Measurements from ENCODE around the gene GLIPR2.

Gene GLIPR2

GRCh38 chr9:36187414-36187813 lies 50.9 kb downstream of the GLIPR2 start:
- POLR2A ChIA-PET = interaction anchor here (0.8 to 1.5 kb wide), 3 partner anchors 11 to 87 kb away, joined by 3 to 4 read pairs (median 3); no protein-coding TSS in a partner anchor
- H3K4me3 ChIP-seq (ENCODE audit: low read depth, low read length) = no peak overlapping the region
- DNase-seq (ENCODE audit: low read depth, low spot score) = peak; percentile 83
- no peak for TF ChIP-seq CTCF (IDR thresholded peaks at IDR 0.05; ENCODE audit: insufficient read depth, low read length, missing control alignments)
- CTCF ChIA-PET = interaction anchor here (0.7 to 2.6 kb wide), 4 partner anchors 21 to 231 kb away, joined by 3 to 11 read pairs (median 4); no protein-coding TSS in a partner anchor

- no peak for DNase-seq (ENCODE audit: low read depth, low spot score)
- no peak for TF ChIP-seq CTCF (IDR thresholded peaks at IDR 0.05; ENCODE audit: insufficient read depth, low read length, missing control alignments)
- ChIA-PET POLR2A (no interaction called here), CTCF (interaction anchor here (1.4 to 4.2 kb wide), 6 partner anchors 11 to 232 kb away, joined by 5 to 24 read pairs (median 14); partner anchors contain the start of gene CCIN)
- H3K4me3 ChIP-seq (ENCODE audit: low read depth, low read length) = no peak overlapping the region
Measured at GRCh38 chr9:36188212-36188611, 51.7 kb downstream of the GLIPR2 start.

GRCh38 chr9:36189976-36190375 lies 53.4 kb downstream of the GLIPR2 start:
- DNase-seq (ENCODE audit: low read depth, low spot score) = no peak
- CTCF ChIA-PET = interaction anchor here (0.6 to 5.6 kb wide), 29 partner anchors 9 to 245 kb away, joined by 3 to 35 read pairs (median 4); partner anchors contain the start of genes CCIN and GLIPR2
- POLR2A ChIA-PET = interaction anchor here (0.6 to 1.5 kb wide), 15 partner anchors 8 to 441 kb away, joined by 3 to 12 read pairs (median 5); partner anchors contain the start of genes GBA2, RECK and RGP1
- TF ChIP-seq CTCF (IDR thresholded peaks at IDR 0.05; ENCODE audit: insufficient read depth, low read length, missing control alignments) = no peak
- peak overlapping the region; percentile 68 for H3K4me3 ChIP-seq (ENCODE audit: low read depth, low read length)

- POLR2A ChIA-PET = interaction anchor here (0.6 to 1.5 kb wide), 18 partner anchors 8 to 441 kb away, joined by 3 to 12 read pairs (median 4); partner anchors contain the start of genes CCIN, GBA2, RECK and RGP1
- H3K4me3 ChIP-seq (ENCODE audit: low read depth, low read length) = peak within 1 kb of the TSS; percentile 68
- TF ChIP-seq CTCF (IDR thresholded peaks at IDR 0.05; ENCODE audit: insufficient read depth, low read length, missing control alignments) = peak; percentile 33
- peak; percentile 91 for DNase-seq (ENCODE audit: low read depth, low spot score)
- CTCF ChIA-PET = interaction anchor here (0.8 to 5.6 kb wide), 27 partner anchors 8 to 246 kb away, joined by 3 to 35 read pairs (median 6); partner anchors contain the start of genes CCIN and GLIPR2
Measured at GRCh38 chr9:36190388-36191289, 54.1 kb downstream of the GLIPR2 start, which contains the start of gene CLTA. Gene CLTA, plus strand, starts transcription at chr9:36190921. Its CDS starts 136 bp downstream, at chr9:36191057.

- CTCF ChIA-PET = interaction anchor here (1.1 to 5.6 kb wide), 18 partner anchors 8 to 246 kb away, joined by 3 to 35 read pairs (median 6); no protein-coding TSS in a partner anchor
- no peak for TF ChIP-seq CTCF (IDR thresholded peaks at IDR 0.05; ENCODE audit: insufficient read depth, low read length, missing control alignments)
- POLR2A ChIA-PET = interaction anchor here (0.7 to 1.5 kb wide), 7 partner anchors 30 to 235 kb away, joined by 3 to 12 read pairs (median 3); no protein-coding TSS in a partner anchor
- no peak for DNase-seq (ENCODE audit: low read depth, low spot score)
- H3K4me3 ChIP-seq (ENCODE audit: low read depth, low read length) = peak overlapping the region; percentile 68
Measured at GRCh38 chr9:36191290-36191645, 54.7 kb downstream of the GLIPR2 start.

Measured in AG04449 (cell line).